ENCODE results near the gene SLC35G4.
"Not testable (repeated sequence)": the region's sequence is repeated elsewhere in the genome, so short reads cannot be mapped to it uniquely, and the experiment has no call there.

The SLC35G4 gene

DNA sequence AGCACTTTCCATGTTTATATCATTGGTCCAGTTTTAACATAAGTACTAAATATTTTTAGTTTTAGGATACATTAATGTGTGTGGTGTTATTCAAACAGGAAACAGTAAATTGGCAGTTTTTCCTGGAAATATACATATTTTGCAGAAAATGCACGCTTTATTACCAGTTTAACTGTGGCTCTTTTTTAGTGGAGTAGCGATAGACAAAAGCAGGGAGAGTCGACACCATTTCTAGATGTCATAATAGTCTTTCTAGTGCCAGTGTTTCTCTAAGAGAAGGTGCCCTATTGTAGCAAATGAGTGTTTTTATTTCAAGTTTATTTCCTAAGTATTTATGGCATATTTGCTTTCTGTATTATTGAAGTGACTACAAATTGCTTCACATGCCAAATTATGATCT lies 9.1 kb upstream of the SLC35G4 start:
- no peak overlapping the region for H2AFZ ChIP-seq (ENCODE audit: low read depth, low read length, severe bottlenecking)
- H3K9me3 ChIP-seq (ENCODE audit: insufficient read depth, low read length) = no peaks in the 10 kb centered on the region
- H4K20me1 ChIP-seq (ENCODE audit: low read depth, low read length) = no peaks in the 10 kb centered on the region
- no peak for TF ChIP-seq EZH2phosphoT487 (conservative IDR thresholded peaks at IDR 0.05; ENCODE audit: low read length)
- TF ChIP-seq, protein P1, sequence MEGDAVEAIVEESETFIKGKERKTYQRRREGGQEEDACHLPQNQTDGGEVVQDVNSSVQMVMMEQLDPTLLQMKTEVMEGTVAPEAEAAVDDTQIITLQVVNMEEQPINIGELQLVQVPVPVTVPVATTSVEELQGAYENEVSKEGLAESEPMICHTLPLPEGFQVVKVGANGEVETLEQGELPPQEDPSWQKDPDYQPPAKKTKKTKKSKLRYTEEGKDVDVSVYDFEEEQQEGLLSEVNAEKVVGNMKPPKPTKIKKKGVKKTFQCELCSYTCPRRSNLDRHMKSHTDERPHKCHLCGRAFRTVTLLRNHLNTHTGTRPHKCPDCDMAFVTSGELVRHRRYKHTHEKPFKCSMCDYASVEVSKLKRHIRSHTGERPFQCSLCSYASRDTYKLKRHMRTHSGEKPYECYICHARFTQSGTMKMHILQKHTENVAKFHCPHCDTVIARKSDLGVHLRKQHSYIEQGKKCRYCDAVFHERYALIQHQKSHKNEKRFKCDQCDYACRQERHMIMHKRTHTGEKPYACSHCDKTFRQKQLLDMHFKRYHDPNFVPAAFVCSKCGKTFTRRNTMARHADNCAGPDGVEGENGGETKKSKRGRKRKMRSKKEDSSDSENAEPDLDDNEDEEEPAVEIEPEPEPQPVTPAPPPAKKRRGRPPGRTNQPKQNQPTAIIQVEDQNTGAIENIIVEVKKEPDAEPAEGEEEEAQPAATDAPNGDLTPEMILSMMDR (IDR thresholded peaks at IDR 0.05; ENCODE audit: insufficient read depth, low read length, poor library complexity, severe bottlenecking) = no peak
- no peak overlapping the region for H3K4me2 ChIP-seq (ENCODE audit: low read depth, low read length, poor library complexity, severe bottlenecking)
- no peaks in the 10 kb centered on the region for H3K79me2 ChIP-seq (ENCODE audit: insufficient read depth, low read length)
- H3F3A ChIP-seq (ENCODE audit: insufficient read depth) = no peaks in the 10 kb centered on the region
- no peak overlapping the region for H3K4me3 ChIP-seq (ENCODE audit: insufficient read depth, low read length, poor library complexity, severe bottlenecking)
- no peaks in the 10 kb centered on the region for H3K9me2 ChIP-seq (replicated peaks; ENCODE audit: insufficient read depth, low read length)
- H3K36me3 ChIP-seq (ENCODE audit: low read length) = no peaks in the 10 kb centered on the region
- H3K27me3 ChIP-seq (ENCODE audit: low read length) = no peaks in the 10 kb centered on the region
- no peak overlapping the region for H3K27ac ChIP-seq (ENCODE audit: low read depth, low read length)
- no peak overlapping the region for H3K9ac ChIP-seq (ENCODE audit: low read length)

DNA sequence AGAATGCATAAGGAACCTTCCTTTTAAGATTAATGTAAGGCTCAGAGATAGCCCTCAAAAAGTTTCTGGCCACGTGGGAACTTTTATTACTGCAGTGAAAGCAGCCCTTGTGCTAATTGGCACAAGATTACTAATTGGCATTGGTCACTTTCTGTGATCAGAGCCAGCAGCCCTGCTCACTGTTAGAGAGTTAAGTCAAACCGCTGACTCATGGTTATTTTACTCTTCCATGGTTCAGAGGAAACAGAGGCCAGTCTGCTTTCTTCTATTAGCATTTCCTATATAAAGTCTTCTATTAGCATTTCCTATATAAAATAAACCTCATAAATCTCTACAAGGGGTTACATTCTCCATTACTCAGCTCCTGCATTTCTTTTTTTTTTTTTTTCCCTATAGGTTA lies 1.5 kb upstream of the SLC35G4 start:
- Histone ChIP-seq H3K36me3 (ENCODE audit: low read length) (no peaks in the 10 kb centered on the region), H3K4me2 (ENCODE audit: low read depth, low read length, poor library complexity, severe bottlenecking) (no peak overlapping the region), H3K79me2 (ENCODE audit: insufficient read depth, low read length) (no peaks in the 10 kb centered on the region), H3K9me2 (replicated peaks; ENCODE audit: insufficient read depth, low read length) (no peaks in the 10 kb centered on the region), H3F3A (ENCODE audit: insufficient read depth) (no peaks in the 10 kb centered on the region), H3K9ac (ENCODE audit: low read length) (no peak overlapping the region), H3K27me3 (ENCODE audit: low read length) (no peaks in the 10 kb centered on the region), H3K4me3 (ENCODE audit: insufficient read depth, low read length, poor library complexity, severe bottlenecking) (no peak overlapping the region), H3K9me3 (ENCODE audit: insufficient read depth, low read length) (no peaks in the 10 kb centered on the region), H2AFZ (ENCODE audit: low read depth, low read length, severe bottlenecking) (no peak overlapping the region), H4K20me1 (ENCODE audit: low read depth, low read length) (no peaks in the 10 kb centered on the region), H3K27ac (ENCODE audit: low read depth, low read length) (no peak overlapping the region)
- TF ChIP-seq EZH2phosphoT487 (conservative IDR thresholded peaks at IDR 0.05; ENCODE audit: low read length) = no peak
- TF ChIP-seq, protein P1 (IDR thresholded peaks at IDR 0.05; ENCODE audit: insufficient read depth, low read length, poor library complexity, severe bottlenecking) = no peak

DNA sequence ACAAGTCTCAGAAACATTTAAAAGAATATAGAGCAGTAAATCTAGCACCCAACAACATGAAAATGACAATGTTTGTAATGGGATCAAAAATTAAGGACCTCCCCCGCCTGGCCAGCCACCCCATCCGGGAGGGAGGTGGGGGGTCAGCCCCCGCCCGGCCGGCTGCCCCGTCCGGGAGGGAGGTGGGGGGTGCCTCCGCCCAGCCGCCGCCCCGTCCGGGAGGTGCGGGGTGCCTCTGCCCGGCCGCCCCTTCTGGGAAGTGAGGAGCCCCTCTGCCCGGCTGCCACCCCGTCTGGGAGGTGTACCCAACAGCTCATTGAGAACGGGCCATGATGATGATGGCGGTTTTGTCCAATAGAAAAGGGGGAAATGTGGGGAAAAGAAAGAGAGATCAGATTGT lies 778 bp upstream of the SLC35G4 start:
- not testable (repeated sequence) for H3K27me3 ChIP-seq (ENCODE audit: low read length); H3K36me3 ChIP-seq (ENCODE audit: low read length); H3K9me3 ChIP-seq (ENCODE audit: insufficient read depth, low read length)

GRCh38 chr18:11613073-11613472 lies 3.7 kb downstream of the SLC35G4 start:
- H3K9ac ChIP-seq (ENCODE audit: low read length); H3K4me3 ChIP-seq (ENCODE audit: insufficient read depth, low read length, poor library complexity, severe bottlenecking); H3K79me2 ChIP-seq (ENCODE audit: insufficient read depth, low read length); H3K9me3 ChIP-seq (ENCODE audit: insufficient read depth, low read length); H2AFZ ChIP-seq (ENCODE audit: low read depth, low read length, severe bottlenecking); H3K36me3 ChIP-seq (ENCODE audit: low read length); H3K4me2 ChIP-seq (ENCODE audit: low read depth, low read length, poor library complexity, severe bottlenecking); H3K9me2 ChIP-seq (replicated peaks; ENCODE audit: insufficient read depth, low read length); H3F3A ChIP-seq (ENCODE audit: insufficient read depth); H4K20me1 ChIP-seq (ENCODE audit: low read depth, low read length); H3K27ac ChIP-seq (ENCODE audit: low read depth, low read length); H3K27me3 ChIP-seq (ENCODE audit: low read length): not testable (repeated sequence)

More for the DNA sequence above, 778 bp upstream of the SLC35G4 start:
- H3K79me2 ChIP-seq (ENCODE audit: insufficient read depth, low read length); H3K9ac ChIP-seq (ENCODE audit: low read length); H3K9me2 ChIP-seq (replicated peaks; ENCODE audit: insufficient read depth, low read length); H3K4me2 ChIP-seq (ENCODE audit: low read depth, low read length, poor library complexity, severe bottlenecking); H3K4me3 ChIP-seq (ENCODE audit: insufficient read depth, low read length, poor library complexity, severe bottlenecking); H4K20me1 ChIP-seq (ENCODE audit: low read depth, low read length); H3F3A ChIP-seq (ENCODE audit: insufficient read depth); H2AFZ ChIP-seq (ENCODE audit: low read depth, low read length, severe bottlenecking); H3K27ac ChIP-seq (ENCODE audit: low read depth, low read length): not testable (repeated sequence)

DNA sequence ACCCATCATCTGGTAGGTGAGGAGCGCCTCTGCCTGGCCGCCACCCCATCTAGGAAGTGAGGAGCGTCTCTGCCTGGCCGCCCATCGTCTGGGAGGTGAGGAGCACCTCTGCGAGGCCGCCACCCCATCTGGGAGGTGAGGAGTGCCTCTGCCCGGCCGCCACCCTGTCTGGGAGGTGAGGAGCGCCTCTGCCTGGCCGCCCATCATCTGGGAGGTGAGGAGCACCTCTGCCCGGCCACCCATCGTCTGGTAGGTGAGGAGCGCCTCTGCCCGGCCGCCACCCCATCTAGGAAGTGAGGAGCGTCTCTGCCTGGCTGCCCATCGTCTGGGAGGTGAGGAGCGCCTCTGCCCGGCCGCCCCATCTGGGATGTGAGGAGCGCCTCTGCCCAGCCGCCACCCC lies 4.2 kb downstream of the SLC35G4 start:
- H3K79me2 ChIP-seq (ENCODE audit: insufficient read depth, low read length) = not testable (repeated sequence)

GRCh38 chr18:11614042-11614441 lies 4.6 kb downstream of the SLC35G4 start:
- H3F3A ChIP-seq (ENCODE audit: insufficient read depth); H3K36me3 ChIP-seq (ENCODE audit: low read length); H3K9me2 ChIP-seq (replicated peaks; ENCODE audit: insufficient read depth, low read length); H3K27me3 ChIP-seq (ENCODE audit: low read length); H3K4me3 ChIP-seq (ENCODE audit: insufficient read depth, low read length, poor library complexity, severe bottlenecking); H3K27ac ChIP-seq (ENCODE audit: low read depth, low read length); H3K79me2 ChIP-seq (ENCODE audit: insufficient read depth, low read length); H4K20me1 ChIP-seq (ENCODE audit: low read depth, low read length); H2AFZ ChIP-seq (ENCODE audit: low read depth, low read length, severe bottlenecking); H3K4me2 ChIP-seq (ENCODE audit: low read depth, low read length, poor library complexity, severe bottlenecking); H3K9me3 ChIP-seq (ENCODE audit: insufficient read depth, low read length); H3K9ac ChIP-seq (ENCODE audit: low read length): not testable (repeated sequence)

More for the DNA sequence above, 4.2 kb downstream of the SLC35G4 start:
- not testable (repeated sequence) for H3K27ac ChIP-seq (ENCODE audit: low read depth, low read length); H2AFZ ChIP-seq (ENCODE audit: low read depth, low read length, severe bottlenecking); H3K4me3 ChIP-seq (ENCODE audit: insufficient read depth, low read length, poor library complexity, severe bottlenecking); H3K9me3 ChIP-seq (ENCODE audit: insufficient read depth, low read length); H3F3A ChIP-seq (ENCODE audit: insufficient read depth); H3K9ac ChIP-seq (ENCODE audit: low read length); H3K36me3 ChIP-seq (ENCODE audit: low read length); H3K4me2 ChIP-seq (ENCODE audit: low read depth, low read length, poor library complexity, severe bottlenecking); H4K20me1 ChIP-seq (ENCODE audit: low read depth, low read length); H3K27me3 ChIP-seq (ENCODE audit: low read length); H3K9me2 ChIP-seq (replicated peaks; ENCODE audit: insufficient read depth, low read length)

DNA sequence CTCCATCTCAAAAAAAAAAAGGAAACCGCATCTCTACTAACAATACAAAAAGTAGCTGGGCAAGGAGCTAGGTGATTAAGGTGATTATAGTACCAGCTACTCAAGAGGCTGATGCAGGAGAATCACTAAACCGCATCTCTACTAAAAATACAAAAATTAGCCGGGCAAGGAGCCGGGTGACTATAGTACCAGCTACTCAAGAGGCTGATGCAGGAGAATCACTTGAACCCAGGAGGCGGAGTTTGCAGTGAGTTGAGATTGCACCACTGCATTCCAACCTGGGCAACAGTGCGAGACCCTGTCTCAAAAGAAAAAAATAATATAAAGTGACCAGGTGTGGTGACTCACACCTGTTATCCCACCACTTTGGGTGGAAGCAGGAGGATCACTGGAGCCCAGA lies 5.6 kb downstream of the SLC35G4 start:
- H3K79me2 ChIP-seq (ENCODE audit: insufficient read depth, low read length); H4K20me1 ChIP-seq (ENCODE audit: low read depth, low read length); H3K36me3 ChIP-seq (ENCODE audit: low read length); H3K4me2 ChIP-seq (ENCODE audit: low read depth, low read length, poor library complexity, severe bottlenecking); H3K27ac ChIP-seq (ENCODE audit: low read depth, low read length); H3K9ac ChIP-seq (ENCODE audit: low read length); H3K4me3 ChIP-seq (ENCODE audit: insufficient read depth, low read length, poor library complexity, severe bottlenecking); H2AFZ ChIP-seq (ENCODE audit: low read depth, low read length, severe bottlenecking); H3K9me2 ChIP-seq (replicated peaks; ENCODE audit: insufficient read depth, low read length); H3K9me3 ChIP-seq (ENCODE audit: insufficient read depth, low read length); H3K27me3 ChIP-seq (ENCODE audit: low read length); H3F3A ChIP-seq (ENCODE audit: insufficient read depth): not testable (repeated sequence)
